Measurements from ENCODE around the gene SNX32. TPM values are rescaled to one million over a fixed set of nuclear protein-coding genes. Genes with fewer than 3 reads are reported as not detected.
A peak's percentile ranks its signal among the peaks of the same experiment; 100 is the strongest.

SNX32 gene
- total RNA-seq, 3 donors from 2014 or later: 0.15 to 2.3 (median 0.48) TPM

DNA sequence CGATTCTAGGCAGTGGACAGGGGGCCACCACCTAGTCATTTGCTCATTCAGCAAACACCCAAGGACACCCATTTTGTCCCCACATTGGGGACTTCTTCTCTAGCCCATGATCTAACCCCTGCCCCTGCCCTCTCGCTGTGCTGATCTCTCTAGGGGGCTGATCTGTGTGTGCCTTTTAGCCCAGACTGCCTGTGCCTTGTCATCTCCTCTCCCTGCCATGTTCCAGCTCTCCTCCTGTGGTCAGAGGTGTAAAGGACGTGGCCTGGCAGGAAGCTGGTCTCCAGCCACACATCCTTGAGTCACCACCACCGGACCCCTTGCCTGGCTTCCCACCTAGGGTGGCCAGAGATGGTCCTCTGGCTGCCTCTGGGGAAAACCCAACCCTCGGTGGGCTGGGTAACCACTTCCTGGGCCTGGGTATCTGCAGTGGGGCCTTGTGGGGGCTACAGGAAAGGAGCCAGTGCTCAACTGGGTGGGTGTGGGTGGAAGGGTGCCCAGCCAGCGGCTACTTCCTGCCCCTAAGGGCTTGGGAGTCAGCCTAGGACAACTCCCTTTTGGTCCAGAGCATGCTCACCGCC lies 47.2 kb downstream of the SNX32 start:
- no peak overlapping the region for H3K4me3 ChIP-seq
- H3K27me3 ChIP-seq: no peaks in the 10 kb centered on the region
- intact Hi-C loops (cut with DNase I; ENCODE audit: low total_unique reads): loop anchor here (10.0 kb wide), 1 partner anchor 84 kb away; the partner anchor contains the start of gene SART1
- no peak for DNase-seq (ENCODE audit: low spot score in 2 of 2)
- no peaks in the 10 kb centered on the region for H3K4me1 ChIP-seq
- no peak overlapping the region for H3K27ac ChIP-seq
- no peaks in the 10 kb centered on the region for H3K36me3 ChIP-seq
- TF ChIP-seq POLR2AphosphoS5 (IDR thresholded peaks at IDR 0.05) (no peak), POLR2A (IDR thresholded peaks at IDR 0.05) (no peak)
- TF ChIP-seq, protein P1, sequence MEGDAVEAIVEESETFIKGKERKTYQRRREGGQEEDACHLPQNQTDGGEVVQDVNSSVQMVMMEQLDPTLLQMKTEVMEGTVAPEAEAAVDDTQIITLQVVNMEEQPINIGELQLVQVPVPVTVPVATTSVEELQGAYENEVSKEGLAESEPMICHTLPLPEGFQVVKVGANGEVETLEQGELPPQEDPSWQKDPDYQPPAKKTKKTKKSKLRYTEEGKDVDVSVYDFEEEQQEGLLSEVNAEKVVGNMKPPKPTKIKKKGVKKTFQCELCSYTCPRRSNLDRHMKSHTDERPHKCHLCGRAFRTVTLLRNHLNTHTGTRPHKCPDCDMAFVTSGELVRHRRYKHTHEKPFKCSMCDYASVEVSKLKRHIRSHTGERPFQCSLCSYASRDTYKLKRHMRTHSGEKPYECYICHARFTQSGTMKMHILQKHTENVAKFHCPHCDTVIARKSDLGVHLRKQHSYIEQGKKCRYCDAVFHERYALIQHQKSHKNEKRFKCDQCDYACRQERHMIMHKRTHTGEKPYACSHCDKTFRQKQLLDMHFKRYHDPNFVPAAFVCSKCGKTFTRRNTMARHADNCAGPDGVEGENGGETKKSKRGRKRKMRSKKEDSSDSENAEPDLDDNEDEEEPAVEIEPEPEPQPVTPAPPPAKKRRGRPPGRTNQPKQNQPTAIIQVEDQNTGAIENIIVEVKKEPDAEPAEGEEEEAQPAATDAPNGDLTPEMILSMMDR (IDR thresholded peaks at IDR 0.05): no peak
- H3K9me3 ChIP-seq: no peaks in the 10 kb centered on the region

DNA sequence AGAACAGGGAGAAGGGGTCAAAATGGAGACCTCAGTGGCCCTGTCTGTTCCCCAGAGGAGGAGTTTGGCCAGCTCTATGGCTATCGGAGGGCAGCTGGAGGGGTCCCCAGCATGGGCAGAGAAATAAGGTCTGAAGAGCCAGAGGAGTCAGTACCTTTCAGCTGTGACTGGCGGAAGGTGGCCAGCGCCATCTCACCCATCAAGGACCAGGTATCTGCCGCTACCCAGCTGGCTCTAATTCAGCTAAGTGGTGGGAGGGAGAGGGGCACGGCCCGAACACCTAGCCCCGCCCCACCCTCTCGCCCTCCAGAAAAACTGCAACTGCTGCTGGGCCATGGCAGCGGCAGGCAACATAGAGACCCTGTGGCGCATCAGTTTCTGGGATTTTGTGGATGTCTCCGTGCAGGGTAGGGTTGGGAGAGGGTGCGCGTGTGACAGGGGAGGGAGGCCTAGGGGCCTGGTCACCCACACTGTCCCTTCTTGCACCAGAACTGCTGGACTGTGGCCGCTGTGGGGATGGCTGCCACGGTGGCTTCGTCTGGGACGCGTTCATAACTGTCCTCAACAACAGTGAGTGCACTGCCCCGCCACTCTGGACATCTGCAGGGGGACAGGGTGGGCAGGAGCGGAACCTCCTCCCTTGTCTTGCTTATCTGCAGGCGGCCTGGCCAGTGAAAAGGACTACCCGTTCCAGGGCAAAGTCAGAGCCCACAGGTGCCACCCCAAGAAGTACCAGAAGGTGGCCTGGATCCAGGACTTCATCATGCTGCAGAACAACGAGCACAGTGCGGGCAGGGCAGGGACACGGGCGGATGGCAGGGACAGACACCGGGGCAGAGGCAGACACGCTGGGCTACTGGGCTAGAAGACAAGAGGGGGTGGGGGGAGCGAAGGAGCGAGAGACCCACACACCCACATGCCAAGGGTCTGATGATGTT lies 48.6 kb downstream of the SNX32 start:
- TF ChIP-seq POLR2A (IDR thresholded peaks at IDR 0.05): no peak
- TF ChIP-seq POLR2AphosphoS5 (IDR thresholded peaks at IDR 0.05): no peak
- TF ChIP-seq, protein P1 (IDR thresholded peaks at IDR 0.05): no peak
- H3K27ac ChIP-seq: no peak overlapping the region
- H3K9me3 ChIP-seq: no peaks in the 10 kb centered on the region
- intact Hi-C loops (cut with DNase I; ENCODE audit: low total_unique reads): loop anchor here (10.0 kb wide), 1 partner anchor 82 kb away; the partner anchor contains the start of gene SART1
- DNase-seq (ENCODE audit: low spot score in 2 of 2): no peak
- H3K27me3 ChIP-seq: no peaks in the 10 kb centered on the region
- H3K4me1 ChIP-seq: peaks cover 0 to 5% of the 10 kb centered on the region in 2 donors
- H3K36me3 ChIP-seq: no peaks in the 10 kb centered on the region
- no peak overlapping the region for H3K4me3 ChIP-seq

DNA sequence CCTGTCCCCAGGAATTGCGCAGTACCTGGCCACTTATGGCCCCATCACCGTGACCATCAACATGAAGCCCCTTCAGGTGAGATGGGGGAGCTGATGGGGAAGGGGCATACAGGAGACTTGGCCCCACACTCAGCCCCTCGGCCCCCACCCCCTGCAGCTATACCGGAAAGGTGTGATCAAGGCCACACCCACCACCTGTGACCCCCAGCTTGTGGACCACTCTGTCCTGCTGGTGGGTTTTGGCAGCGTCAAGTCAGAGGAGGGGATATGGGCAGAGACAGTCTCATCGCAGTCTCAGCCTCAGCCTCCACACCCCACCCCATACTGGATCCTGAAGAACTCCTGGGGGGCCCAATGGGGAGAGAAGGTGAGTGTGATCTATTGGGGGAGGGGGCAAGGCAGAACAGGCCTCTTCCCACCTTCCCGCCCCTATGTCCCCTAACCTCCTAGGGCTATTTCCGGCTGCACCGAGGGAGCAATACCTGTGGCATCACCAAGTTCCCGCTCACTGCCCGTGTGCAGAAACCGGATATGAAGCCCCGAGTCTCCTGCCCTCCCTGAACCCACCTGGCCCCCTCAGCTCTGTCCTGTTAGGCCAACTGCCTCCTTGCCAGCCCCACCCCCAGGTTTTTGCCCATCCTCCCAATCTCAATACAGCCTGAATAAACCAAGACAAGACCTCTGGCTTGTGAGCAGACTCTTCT lies 49.4 kb downstream of the SNX32 start:
- Histone ChIP-seq H3K27ac (no peak overlapping the region), H3K9me3 (no peaks in the 10 kb centered on the region), H3K4me3 (no peak overlapping the region), H3K4me1 (peaks cover 5 to 12% of the 10 kb centered on the region in 2 donors), H3K36me3 (no peaks in the 10 kb centered on the region), H3K27me3 (no peaks in the 10 kb centered on the region)
- intact Hi-C loops (cut with DNase I; ENCODE audit: low total_unique reads): loop anchor here (10.0 kb wide), 1 partner anchor 82 kb away; the partner anchor contains the start of gene SART1
- no peak for TF ChIP-seq POLR2A (IDR thresholded peaks at IDR 0.05)
- no peak for TF ChIP-seq POLR2AphosphoS5 (IDR thresholded peaks at IDR 0.05)
- TF ChIP-seq, protein P1 (IDR thresholded peaks at IDR 0.05): no peak
- DNase-seq (ENCODE audit: low spot score in 2 of 2): no peak

DNA sequence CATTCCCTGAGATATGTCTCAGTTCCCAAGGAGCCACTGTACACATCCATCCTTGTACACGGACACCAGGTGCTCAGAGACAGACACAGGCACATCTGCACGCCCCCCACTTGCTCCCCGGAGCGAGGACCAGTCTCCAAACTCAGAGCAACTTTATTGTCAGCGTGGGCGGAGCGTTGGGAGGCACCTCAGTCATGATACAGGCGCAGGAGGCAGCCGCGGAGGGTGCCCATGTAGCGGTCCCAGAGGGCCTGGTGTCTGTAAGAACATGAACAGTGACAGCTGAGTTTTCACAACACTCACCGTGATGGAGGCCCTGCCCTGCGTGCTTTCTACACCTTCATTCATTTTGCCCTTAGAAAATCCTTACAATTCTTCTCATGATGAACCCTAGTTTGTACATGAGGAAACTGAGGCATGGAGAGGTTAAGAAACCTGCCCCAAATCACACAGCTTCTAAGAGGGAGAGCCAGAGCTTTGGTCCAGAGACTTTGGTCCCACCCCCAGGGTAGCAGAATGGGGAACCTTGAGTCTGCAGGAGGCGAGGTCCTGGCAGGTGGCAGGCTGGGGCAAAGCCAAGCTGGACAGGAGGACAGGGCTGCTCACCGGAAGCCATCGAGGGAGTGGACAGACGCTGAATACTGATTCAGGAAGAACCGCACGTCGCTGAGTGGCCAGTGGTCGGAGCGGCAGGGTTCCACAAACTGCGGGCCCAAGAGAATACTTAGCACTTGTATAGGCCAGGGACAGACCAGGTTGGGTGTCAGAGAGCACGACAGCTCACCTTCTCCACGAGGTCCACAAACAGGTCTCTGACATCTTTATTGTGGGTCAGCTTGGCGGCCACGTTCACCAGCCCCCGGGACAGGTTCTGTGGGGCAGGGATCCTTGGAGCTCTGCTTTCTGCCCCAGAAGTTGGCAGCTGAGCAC lies 50.3 kb downstream of the SNX32 start:
- no peaks in the 10 kb centered on the region for H3K27me3 ChIP-seq
- H3K4me3 ChIP-seq: no peak overlapping the region
- peak overlapping the region in 1 of 2 donors; percentile 3 for H3K27ac ChIP-seq
- H3K9me3 ChIP-seq: no peaks in the 10 kb centered on the region
- H3K4me1 ChIP-seq: peaks cover 5 to 12% of the 10 kb centered on the region in 2 donors
- intact Hi-C loops (cut with DNase I; ENCODE audit: low total_unique reads): loop anchor here (10.0 kb wide), 1 partner anchor 81 kb away; the partner anchor contains the start of gene SART1
- no peak for DNase-seq (ENCODE audit: low spot score in 2 of 2)
- TF ChIP-seq, protein P1 (IDR thresholded peaks at IDR 0.05): no peak
- no peaks in the 10 kb centered on the region for H3K36me3 ChIP-seq
